GM18508 (cell line): Measurements from ENCODE around the gene EVC2.

Experiments used
- ATAC-seq: cut with Tn5 transposase; IDR thresholded peaks from one replicate; pipeline ENCODE4 v1.9.1; 2021; ENCODE audit warnings: moderate number of reproducible peaks; ENCODE audit not compliant: insufficient read depth, unreplicated experiment

EVC2 gene, protein sequence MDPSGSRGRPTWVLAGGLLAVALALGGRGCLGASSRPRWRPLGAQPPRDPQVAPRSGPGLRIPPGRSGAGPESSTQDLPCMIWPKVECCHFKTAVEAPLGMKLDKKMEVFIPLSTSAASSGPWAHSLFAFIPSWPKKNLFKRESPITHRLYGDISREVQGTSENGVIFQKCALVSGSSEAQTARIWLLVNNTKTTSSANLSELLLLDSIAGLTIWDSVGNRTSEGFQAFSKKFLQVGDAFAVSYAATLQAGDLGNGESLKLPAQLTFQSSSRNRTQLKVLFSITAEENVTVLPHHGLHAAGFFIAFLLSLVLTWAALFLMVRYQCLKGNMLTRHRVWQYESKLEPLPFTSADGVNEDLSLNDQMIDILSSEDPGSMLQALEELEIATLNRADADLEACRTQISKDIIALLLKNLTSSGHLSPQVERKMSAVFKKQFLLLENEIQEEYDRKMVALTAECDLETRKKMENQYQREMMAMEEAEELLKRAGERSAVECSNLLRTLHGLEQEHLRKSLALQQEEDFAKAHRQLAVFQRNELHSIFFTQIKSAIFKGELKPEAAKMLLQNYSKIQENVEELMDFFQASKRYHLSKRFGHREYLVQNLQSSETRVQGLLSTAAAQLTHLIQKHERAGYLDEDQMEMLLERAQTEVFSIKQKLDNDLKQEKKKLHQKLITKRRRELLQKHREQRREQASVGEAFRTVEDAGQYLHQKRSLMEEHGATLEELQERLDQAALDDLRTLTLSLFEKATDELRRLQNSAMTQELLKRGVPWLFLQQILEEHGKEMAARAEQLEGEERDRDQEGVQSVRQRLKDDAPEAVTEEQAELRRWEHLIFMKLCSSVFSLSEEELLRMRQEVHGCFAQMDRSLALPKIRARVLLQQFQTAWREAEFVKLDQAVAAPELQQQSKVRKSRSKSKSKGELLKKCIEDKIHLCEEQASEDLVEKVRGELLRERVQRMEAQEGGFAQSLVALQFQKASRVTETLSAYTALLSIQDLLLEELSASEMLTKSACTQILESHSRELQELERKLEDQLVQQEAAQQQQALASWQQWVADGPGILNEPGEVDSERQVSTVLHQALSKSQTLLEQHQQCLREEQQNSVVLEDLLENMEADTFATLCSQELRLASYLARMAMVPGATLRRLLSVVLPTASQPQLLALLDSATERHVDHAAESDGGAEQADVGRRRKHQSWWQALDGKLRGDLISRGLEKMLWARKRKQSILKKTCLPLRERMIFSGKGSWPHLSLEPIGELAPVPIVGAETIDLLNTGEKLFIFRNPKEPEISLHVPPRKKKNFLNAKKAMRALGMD

DNA sequence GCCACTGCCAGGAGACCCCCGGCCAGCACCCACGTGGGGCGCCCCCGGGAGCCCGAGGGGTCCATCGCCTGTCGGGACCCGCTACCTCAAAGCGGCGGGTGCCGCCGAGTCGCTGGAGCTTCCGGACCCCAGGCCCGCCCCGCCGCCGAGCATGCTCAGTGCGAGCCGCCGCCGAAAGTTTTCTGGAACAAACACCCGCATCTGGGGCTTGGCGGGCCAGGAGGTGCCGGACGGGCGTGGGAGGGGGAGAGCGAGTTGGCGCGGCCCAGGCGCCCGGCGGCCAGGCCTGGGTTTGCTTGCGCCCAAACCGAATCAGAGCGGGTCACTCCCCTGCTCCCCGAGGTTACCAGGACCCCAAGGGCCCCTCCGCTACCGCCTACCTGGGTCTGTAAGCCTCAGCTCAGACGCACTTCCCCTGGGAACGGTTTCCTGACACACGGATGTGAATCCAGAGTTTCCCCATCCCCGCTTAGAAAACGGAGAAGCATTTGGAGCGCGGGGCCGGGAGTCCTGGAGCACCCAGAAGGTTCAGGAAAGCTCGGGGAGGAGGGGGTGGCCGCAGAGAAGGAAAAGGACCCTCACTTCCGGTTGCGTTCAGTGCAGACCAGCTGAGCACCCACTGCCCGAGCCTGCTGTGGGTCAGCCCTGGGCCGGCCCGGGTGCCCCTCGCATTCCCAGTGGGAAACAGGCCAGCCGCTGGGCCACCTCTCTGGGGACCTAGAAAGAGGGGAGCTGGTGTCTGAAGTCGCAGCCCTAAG is at the start of gene EVC2:
Gene EVC2 (minus strand): TSS at position 111 of the 758 bp plus-strand sequence. CDS start 46 bp downstream, at position 65.
- no peak for ATAC-seq

DNA sequence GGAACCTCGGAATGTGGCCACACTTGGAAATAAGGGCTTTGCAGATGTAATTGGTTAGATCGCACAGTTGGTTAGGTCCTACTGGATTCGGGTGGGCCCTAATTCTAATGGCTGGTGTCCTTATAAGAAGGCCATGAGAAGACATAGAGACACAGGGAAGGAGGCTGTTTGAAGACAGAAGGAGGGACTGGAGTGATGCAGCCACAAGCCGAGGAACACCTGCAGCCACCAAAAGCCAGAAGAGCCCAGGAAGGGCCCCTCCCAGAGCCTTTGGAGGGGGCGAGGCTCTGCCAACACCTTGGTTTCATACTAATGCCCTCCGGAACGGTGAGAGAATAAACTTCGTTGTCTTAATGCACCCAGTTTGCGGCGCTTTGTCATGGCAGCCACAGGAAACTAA is 49.6 kb upstream of the EVC2 start:
- ATAC-seq = no peak

DNA sequence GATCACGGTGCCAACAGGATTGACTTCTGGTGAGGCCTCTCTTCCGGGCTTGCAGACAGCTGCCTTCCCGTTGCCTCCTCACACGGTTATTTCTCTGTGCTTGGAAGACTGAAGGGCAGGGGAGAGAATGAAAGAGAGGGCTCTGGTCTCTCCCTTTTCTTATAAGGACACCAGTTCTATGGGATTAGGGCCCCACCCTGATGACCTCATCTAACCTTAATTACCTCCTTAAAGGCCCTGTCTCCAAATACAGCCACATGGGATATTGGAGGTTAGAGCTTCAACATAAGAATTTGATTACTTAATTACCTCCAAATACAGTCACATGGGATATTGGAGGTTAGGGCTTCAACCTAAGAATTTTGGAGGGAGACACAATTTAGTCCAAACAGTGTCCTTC is 49.2 kb upstream of the EVC2 start:
- no peak for ATAC-seq

DNA sequence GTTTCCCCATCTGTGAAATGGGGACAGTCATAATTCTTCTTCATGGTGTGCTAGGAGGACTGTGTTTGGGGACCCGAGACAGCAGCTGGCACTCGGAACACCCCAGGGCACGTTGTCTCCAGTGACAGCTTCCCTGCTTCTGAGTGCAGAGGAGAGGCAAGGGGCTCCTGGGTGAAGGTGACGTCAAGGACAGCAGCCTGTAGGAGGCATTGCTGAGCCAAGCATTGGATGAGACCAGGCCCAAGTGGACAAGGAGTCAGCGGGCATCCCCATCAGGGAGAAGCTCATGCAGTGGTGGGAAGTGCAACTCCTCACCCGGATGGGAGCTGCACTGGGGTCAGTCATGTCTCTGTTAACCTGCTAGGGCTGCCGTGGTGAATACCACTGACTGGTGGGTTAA is 48.7 kb upstream of the EVC2 start:
- ATAC-seq = no peak

DNA sequence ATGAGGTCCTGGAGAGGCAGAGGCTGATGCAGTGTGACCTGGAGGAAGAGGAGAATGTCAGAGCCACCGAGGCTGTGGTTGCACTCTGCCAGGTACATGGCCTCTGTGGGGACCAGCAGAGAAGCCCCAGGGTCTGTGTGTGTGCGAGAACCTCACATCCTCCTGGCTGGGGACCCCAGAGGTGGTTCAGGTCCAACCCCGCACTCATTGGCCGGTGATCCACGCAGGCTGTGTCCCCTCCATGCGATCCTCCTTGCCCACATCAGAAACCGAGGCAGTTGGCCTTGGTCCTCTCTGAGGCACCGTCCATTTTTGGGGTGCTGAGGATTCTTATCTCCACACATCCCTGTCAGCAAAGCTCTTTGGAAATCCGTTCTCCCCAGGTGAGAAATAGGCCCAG is 47.9 kb upstream of the EVC2 start:
- no peak for ATAC-seq

DNA sequence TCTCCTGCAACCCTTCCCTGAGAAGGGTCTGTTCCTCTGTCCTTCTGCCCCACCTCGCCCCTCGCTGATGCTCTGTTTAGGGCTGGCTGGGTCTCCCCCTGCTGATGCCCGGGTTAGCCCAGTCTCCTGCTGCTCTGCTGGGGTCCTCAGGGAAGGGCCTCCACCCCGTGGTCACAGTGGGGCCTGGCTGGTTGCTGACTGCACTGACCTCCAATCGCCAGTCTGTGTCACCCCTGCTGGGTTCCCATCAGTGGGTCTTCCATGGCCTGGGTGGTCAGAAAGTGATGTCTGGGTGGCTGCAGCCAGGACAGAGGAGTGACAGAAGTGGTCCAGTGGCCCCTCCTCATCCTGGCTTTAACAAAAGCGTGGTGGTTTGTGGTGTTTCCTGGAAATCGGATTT is 47.3 kb upstream of the EVC2 start:
- ATAC-seq = no peak

DNA sequence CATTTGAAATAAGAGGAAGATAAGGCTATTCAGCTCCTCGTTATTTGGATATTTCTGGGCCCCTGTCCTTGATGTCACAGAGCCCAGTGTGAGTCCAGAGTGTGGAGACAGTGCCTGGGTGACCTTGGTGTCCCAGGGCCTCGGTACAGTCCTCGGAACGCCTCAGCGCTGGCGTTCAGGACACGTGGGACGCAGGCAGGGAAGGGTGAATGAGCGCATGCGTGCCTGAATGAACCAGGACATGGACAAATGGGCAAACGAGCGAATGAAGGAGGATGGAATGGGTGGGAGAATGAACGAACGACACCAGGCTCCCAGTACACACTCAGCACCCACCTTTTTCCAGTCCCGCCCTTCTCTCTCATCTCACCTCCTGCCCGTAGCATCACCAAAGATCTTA is 46.8 kb upstream of the EVC2 start:
- ATAC-seq = no peak

DNA sequence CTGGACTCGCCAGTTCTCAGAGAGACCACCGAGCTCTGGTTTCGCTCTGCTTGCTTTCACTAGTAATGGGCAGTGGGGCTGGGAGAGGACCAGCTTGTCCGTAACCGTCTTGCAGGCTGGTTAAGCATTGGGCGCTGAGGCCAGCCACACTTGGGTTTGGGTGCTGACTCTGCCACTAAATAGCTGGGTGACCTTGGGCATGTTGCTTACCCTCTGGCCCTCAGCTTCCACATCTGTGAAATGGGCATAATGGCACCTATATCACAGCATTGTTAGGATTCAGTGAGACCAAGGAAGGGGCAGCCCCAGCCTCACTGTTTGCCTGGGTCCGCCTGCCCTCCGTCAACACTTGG is 46.1 kb upstream of the EVC2 start:
- no peak for ATAC-seq

DNA sequence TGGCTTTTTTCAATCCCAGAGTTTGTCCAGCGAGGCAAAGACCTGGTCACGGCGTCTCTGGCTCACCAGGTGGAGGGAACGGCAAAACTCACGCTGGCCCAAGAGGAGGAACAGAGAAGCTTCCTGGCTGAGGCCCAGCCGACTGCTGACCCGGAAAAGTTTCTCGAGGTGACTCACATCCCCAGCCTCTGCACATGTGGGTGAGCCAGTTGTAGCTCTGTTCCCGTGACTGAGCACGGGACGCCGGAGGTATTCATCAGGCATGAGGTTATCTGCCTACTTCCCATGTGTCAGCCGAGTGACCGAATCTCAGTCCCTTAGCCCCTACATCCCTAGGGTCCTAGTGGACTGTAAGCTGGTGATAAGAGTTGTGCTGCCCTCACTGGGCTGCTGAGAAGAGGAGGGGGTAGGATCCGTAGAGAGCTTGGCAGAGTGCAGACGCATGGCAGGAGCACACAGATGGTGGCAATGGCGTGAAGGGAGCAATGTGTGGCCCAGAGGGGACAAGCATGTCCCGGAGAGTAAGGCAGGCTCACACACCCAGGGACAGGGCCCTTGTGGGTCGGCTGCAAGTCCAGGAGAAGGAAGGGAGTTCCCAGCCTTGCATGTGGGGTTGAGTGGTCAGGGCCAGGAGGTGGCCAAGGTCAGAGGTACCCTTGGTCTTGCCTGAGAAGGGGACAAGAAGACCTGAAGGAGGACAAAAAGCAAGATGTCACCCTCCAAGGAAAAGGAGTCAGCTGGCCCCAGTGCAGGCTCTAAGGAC is 45.6 kb upstream of the EVC2 start:
- no peak for ATAC-seq

DNA sequence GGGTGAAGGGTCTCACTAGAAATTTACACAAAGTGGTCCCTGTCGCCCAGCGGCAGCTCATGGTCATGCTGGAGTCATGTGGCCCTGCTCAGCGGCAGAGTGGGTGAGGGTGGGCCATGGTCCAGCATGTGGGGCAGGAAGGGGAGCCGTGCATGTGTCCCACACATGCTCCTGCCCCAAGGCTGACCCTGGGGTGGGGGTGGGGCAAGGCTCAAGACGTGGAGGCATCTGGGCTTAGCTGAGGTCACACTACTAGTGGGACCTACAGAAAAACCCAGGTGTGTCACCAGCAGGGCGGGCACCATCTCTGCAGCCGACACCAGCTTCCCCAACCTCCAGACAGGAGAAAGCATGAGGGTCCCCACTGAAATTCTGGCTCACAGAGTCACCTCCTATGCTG is 45.0 kb upstream of the EVC2 start:
- ATAC-seq = no peak

DNA sequence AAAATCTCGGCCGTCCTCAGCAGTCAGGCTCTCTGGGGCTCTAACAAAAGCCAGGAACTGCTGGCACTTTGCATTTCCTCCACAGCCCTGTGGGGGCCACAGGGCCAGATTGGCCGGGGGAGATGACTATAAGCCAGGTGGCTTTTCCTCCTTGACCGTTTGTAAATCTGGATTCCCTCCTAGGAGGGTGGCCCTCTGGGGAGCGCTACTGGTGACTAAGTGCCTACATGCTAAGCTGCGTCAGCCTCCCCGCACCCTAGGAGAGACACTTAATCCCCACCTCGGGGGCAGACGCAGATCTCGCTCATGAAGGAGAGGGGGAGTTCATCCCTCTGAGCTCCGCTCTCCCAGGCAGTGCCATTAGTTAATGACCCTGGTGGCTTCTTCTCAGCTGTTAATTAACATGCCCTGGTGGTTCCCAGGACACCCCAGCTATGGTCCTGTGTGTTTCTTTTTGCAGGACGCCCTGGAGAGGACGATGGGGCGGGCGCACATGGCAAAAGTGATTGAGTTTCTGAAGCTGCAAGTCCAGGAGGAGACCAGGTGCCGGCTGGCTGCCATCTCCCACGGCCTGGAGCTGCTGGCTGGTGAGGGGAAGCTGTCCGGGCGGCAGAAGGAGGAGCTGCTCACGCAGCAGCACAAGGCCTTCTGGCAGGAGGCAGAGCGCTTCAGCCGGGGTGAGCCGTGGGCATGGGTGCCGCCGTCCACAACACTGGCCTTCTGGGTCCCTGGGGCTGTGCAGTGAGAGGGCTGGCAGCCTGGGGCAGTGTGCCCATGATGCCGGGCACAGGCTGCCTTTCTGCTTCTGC is 44.2 kb upstream of the EVC2 start:
- ATAC-seq = no peak

DNA sequence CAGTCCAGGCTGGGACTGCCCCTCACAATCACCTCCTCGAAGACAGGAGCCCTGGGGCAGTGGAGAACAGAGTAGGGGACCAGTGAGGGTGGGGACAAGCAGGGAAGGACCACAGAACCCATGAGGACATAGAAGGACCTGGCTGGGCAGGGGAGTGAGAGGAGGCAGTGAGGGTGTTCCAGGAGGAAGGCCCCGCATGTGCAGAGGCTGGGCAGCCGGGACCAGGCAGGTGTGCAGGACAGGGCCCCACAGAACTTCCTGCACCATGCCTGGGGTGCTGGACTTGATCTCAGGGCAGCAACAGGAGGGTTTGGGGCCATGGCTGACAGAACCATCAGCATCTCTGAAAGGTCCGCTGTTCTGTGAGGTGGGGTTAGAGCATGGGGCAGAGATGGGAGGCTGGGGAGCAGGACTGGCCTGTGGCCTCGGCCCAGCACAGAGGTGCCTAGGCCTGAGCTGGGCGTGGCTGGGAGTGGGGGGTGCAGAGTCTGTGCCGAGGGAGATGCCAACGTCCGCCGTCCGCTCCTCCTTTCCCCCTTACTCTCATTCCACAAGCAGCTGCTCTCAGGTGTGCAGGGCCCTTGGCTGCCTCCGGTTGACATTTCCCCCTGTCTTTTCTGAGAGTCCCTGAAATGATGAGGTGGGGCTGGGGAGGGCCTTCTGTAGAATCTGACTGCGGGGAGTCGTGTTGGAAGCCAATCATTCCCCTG is 43.5 kb upstream of the EVC2 start:
- ATAC-seq = no peak

DNA sequence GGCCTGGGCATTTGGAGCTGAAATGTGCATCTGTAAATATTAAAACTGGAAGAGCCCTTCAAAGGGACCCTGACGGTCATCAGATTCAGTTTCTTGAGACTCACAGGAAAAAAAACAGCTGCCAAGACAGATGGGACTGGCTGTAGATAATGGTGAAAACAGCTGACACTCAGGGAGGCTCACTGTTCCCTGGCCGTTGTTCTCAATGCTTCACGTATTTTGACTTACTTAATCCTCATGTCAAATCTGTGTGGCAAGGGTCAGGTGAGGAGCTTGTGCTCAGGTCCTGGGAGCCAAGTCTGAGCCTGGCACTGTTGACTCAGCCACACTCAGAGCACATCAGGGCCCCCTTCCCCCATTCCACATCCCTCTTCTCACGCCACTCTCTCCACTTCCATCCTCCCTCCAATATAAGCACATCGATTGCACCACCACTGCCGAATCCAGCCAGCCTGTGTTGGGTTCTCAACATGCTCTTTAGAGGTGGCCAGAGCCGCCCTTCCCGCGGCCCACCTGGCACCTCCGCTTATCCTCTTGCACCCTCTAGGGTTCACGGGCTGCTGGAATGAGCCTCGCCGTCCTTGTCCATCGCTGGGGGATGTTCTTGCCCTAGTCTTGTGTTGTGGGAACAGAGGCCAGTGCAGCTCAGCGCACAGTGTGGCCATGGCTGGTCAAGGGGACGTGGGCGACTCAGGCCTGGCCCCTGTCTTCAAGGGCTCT is 42.7 kb upstream of the EVC2 start:
- no peak for ATAC-seq

DNA sequence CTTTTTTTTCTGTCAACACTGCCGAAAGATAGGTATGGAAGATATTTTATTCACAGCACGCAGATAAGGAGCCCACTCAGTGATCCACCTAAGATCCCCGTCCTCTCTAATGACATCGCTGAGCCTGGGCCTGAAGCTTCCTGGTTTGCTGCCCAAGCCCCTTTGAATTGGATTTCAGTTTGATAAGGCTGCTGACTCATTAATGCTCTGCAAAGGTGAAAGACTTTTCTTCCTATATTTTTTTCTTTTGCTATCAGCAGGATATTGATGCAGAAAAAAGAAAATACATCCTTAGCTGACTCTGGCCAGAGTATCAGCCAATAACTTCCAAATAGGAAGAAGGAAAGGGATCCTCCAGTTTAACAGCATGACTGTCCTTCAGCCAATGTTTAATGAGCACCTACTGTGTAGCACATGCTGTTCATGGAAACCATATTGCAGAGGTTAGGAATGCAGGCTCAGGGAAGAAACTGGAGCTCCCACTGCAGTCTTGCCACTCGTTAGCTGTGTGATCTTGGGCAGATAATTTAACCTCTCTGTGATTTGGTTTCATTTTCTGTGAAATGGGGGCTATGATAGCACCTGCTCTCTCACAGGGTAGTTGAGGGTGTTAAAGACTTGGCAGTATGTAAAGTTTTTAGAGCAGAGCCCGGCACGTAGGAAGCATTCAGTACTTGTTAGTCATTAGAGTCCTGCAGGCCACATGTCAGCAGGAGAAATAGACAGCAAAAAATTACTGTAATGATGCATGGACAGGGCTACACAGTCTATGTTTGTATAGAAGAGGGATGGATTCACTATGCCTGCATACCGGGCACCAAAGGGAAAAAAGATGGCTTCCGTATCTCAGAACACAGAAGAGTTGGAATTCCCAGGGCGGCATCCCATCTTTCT is 41.9 kb upstream of the EVC2 start:
- ATAC-seq = no peak

DNA sequence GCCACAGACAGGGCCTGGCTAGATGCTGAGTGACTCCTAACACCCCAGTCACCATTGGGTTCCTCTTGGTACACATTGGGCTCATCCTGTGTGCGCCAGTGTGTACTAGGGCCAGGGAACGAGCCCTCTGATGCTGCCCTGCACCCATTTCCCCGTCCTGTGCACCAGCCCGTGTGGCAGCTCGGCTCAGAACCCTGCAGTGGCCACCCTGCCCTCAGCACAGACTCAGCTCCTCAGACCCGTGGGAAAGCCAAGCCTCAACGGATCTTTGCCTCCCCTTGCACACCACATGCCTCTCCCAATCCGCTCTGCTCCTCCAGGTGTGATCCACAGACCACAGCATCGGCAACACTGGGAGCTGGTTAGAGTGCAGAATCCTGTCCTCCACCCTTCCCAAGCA is 41.2 kb upstream of the EVC2 start:
- no peak for ATAC-seq

DNA sequence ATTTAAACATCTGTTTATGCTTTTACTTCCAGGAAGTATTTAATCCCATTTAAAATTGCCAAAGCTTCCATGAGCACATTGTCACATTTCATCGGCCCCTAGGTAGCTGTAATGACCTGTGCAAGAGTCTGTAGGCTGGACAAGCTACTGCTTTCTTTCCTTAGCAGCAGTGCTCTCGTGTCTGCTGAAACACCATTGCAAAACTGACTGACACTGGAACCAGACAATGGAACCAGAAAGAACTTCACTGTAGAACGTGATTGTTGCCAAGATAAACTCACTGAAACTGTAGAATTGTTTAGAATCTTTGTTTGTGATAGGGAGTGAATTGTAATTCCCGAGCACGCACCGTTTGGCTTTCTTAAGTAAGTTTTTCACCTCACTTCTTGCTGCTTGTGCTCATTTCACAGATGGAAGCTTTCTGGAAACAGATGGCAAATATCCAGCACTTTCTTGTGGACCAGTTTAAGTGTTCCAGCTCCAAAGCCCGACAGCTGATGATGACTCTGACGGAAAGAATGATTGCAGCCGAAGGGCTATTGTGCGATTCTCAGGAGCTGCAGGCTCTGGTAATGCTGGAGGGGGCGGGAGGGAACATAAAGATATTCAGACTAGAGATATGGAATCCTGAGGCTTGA is 39.5 kb upstream of the EVC2 start:
- no peak for ATAC-seq
